ENCODE measurements around the gene MED29.
A peak's percentile ranks its signal among the peaks of the same experiment; 100 is the strongest.

Gene MED29, protein sequence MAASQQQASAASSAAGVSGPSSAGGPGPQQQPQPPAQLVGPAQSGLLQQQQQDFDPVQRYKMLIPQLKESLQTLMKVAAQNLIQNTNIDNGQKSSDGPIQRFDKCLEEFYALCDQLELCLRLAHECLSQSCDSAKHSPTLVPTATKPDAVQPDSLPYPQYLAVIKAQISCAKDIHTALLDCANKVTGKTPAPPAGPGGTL

DNA sequence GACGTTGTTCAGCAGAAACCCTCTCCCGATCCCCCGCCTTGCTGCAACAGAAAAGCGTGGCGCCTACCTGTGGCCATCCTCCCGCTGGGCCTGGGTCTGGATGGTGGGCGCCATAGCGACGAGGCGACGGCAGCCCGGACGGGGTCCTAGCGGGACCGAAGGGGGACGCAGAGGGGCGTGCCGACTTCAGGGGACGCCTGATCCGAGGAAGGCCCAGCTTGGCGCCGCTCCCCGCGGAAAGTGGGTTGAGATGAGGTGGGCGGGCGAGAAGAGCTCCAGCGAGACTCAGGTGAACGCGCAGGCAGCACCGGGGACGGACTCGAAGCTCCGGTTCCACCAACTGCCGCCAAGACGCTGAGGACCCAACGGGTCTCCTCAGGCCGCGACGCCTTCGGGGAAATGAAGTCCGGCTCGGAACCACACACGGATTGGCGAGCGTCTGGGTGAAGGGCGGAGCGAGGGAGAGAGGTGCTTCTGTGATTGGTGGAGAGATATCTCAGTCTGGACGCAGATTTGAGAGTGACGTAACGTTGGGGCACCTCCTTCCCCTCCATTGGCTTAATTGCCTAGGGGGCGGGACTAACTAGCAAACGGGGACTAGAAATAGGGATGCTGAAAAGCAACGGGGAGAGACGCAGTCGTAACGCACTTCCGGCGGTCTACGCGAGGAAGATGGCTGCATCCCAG, at the start of gene MED29, which contains the start of gene PAF1:
TSS of gene MED29 (plus strand) at position 628 of the 687 bp plus-strand sequence. CDS start at position 673, 45 bp downstream.
TSS of gene PAF1 (minus strand) at position 356 of the 687 bp plus-strand sequence. CDS start at position 114, 242 bp downstream.
- DNase-seq = peak; percentile 100

DNA sequence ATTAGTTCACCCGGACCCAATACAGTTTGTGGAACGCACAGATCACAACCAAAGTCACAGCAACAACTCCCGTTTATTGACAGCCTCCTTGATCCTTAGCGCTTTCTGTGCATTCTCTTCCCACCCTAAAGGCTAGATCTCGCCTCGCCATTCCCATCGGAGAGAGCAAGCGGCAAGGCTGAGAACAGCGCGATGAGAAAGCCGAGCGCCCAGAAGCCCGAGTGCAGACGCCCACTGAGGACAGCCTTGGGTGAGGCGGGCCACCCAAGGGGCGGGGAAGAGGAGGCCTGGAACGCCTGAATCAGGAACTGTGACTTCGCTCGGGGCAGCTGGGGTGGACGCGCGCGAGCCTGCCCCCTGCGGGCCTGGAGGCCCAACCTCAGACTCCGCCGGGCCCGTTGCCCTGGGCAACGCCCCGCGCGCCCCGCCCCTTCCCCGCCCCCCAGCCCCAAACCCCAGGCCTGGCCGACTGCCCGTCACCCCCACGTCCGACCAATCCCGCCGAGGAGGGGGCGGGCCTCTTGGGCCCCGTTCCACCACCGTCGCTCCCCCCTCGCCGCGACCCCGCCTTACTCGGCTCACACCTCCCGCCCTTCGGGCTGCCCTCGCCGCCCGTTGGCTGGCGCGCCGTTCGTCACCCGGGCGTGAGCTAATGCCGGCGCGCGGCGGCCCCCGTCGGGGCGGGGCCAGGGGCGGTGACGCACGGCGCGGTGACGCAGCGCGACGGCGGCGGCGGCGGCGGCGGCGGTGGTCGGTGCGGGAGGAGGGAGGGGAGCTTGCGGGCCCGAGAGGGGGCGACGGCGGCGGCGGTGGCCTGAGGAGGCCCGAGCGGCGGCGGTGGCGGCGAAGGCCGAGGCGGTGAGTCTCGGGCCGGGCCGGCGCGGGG, 49.2 kb upstream of the MED29 start, which contains the start of gene SAMD4B:
TSS of gene SAMD4B (plus strand) at position 703 of the 886 bp plus-strand sequence. CDS start 14,473 bp downstream, outside the sequence.
- DNase-seq = peak; percentile 99

DNA sequence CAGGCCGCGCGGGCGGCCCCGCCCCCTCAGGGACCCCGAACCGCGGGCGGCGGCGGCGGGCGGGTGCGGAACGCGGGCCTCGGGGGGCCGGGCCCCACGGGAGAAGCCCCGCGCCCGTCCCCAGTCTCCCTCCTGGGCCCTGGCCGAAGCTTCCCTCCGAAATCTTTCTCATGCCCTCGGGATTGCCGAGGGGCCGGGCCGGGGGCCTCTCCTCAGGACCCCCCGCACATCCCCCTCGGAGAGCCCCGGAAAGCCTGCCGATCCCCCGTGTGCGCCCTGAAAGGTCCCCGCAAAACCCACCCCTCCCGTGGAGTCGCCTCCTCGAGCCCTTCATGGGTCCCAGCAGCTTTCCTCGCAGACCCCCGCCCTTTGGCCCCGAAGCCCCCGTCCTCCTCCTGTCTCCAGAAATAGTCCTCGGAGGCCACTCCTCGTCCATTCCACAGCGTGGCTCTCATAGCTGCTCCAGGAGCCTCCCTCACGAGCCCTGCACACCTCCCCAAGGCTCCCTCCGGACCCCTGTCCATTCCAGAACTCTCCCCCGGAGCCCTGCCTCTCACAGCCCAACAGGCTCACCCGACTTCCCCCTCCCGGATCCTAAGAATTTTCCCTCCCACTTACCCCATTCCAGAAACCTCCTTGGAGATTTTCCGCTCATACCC, 48.4 kb upstream of the MED29 start:
- peak; percentile 16 for DNase-seq

DNA sequence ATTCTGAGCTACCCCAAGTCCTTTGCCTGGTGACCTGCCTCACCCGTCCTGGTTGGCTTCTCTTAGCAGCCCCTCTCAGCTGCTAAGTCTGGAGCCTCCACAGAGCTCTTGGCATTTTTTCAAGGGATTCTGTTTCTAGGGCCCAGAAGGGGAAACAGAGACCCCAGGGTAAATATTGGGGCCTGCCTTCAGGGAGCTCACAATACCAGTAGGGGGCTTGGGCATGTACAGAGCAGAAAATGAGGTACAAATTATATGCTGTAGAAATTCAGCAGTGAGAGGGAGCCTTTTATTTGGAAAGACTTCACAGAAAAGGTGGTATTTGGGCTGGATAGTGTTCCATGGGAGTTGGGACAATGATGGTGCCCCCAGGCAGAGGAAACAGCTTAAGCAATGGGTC, 45.2 kb upstream of the MED29 start:
- DNase-seq = no peak

DNA sequence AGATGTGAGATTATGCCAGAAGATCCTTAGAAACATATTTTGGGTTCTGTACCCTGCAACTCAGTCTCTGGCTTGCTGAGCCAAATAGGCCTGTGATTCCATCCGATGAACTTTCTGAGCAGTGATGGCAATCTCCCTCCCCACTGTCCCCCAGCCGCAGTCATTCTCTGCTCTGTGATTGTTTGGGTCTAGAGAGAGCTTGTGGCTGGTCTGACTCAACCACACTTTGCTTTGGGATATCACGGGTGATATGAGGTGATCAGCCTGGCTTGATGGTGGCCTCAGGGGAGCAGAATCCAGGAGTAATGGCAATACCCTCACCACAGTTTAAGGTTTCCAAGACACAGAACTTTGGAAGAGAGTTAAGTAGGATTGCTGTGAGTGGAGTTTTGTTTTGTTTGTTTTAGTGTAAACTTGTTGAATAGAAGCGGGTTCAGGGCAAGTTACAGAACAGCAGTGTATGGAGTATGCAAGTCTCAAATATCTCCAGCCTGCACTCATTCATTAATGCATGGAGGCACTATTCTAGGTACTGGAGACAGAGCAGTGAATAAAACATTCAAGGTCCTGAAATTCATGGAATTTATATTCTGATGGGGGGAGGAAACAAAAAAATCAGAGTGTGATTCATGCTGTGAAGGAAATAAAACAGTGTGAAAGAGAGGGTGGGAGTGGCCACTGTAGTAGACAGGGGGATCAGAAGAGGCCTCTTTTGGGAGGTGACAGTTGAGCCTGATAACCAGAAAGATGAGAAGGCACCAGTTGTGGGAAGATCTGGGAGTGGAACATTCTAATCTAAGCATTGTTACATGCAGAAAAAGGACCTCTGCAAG, 43.6 kb upstream of the MED29 start:
- DNase-seq = peak; percentile 48

DNA sequence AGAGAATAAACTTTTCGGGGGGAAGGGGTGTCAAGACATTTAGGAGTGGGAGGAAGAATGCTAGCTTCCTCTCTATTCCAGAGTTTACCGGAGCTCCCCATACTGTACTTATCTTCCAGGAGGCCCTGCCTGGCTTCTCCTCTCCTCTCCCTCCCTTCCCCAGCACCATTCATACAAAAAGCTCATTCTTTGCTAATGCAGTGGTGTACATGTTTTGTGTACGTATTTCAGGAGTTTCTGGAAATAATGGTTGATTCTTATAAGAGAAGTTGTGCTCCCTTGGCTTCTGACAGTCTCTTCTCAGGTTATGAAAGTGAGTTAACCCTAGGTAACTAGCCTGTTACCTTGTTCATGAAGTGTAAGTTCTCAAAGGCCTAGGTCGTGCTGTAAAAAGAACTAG, 41.9 kb upstream of the MED29 start:
- no peak for DNase-seq

DNA sequence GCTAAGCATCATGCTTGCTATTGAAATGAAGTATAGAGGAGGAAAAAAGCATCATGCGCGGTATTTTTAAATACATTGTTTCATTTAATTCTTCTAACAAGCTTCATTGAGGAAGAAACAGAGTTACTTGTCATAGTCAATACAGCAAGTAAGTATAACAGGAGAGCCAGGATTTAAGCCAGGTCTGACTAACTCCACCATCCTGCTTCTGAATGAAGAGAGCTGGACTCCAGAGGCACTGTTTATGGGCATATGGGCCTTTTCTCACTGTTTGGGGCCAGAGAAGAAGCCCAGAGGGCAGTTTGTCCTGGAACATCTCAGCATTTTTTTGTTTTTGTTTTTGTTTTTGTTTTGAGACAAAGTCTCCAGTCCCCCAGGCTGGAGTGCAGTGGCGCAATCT, 41.0 kb upstream of the MED29 start:
- DNase-seq = no peak

DNA sequence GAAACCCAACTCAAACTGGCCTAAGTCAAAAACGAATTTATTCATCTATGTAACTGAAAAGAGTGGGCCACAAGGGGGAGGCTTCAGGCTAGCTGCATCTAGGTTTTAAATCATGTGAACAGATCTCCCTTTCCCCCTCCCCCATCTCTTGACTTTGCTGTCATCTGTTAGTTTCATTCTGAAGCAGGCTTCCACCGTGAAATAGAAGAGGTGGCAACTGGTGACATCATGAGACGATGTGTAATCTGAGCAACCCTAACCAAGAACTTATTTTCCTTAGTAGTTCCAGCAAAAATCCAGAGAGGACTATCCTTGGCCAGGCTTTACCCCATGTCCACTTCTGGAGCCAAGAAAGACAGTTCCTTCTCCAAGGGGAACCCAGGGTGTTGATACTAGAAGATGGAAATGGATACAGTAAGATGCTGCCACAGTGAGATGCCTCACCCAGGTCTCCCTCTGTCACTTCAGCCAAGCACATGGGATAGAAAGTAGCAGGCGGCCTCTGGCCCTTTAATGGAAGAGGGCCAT, 39.6 kb upstream of the MED29 start:
- peak; percentile 34 for DNase-seq

DNA sequence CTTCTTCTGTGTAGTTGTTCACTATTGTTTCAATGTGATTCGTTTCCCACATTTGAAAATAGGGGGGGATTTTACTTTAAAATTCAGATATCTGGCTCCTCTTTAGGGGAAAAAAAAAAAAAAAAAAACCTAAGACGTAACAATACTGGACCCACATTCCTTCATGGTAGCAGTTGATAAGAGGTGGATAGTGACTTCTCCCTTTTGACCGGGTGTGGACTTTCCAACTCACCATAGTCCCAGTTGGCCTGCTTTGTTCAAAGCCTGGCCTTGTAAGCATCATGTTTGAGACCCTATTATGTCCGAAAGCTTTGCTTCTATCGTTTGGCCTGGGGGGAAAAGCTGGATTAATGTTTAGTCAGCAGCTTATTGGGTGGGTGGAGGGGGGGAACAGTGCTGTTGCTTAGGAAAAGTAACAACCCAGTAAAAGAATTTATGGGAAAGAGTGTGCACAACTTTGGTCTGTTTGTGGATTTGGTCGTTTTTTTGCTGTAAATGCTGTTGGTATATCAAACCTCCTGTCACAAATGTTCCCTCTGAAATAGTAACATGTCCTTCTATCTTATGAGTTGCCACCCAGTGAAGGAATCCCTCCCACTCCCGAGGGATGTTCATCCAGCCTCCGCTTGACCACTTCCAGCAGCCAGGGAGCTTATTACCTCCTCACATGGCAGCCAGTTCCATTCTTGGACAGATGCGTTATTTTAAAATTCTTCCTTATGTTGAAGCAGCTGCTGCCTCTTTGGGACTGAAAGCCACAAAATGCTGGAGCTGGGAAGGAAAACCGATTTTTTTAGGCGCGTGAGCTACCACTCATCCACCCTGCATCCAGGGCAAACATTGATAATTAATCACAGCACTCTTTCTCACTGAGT, 38.6 kb upstream of the MED29 start:
- peak; percentile 24 for DNase-seq

DNA sequence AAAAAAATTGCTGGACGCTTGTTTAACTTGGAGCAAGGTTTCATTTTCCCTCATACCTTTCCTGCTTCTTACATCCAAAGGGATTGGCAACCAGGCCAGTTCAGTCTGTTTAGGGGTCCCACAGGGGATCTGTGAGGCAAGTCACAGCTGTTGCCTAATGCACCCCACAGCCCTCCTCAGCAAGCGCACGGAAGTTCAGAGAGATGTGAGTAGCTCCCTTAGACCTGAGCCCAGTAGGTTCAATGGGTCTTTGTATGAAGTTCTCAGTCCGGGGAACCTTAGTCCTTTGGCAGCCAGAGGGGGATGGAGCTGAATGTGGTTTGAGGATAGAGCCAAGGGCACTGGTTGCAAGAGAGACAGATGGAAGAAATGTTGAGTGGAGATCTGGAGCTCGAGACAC, 35.9 kb upstream of the MED29 start:
- no peak for DNase-seq

DNA sequence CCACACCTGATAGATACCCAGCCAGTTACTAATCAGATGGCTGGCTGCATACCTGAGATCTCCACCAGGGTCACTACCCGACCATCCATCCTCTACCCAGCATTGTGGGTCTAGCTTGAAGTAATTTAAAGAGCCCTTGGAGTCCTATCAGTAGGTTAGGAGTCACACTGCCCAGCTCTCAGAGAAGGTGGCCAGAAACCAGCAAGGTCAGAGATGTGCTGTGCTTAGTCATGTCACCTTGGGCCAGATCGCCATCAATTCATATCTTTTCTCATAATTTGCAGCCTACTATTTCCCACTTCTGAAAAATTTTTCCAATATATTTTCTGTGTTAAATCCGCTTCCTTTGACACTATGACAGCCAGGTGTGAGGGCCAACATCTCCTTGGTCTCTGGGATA, 35.1 kb upstream of the MED29 start:
- no peak for DNase-seq

DNA sequence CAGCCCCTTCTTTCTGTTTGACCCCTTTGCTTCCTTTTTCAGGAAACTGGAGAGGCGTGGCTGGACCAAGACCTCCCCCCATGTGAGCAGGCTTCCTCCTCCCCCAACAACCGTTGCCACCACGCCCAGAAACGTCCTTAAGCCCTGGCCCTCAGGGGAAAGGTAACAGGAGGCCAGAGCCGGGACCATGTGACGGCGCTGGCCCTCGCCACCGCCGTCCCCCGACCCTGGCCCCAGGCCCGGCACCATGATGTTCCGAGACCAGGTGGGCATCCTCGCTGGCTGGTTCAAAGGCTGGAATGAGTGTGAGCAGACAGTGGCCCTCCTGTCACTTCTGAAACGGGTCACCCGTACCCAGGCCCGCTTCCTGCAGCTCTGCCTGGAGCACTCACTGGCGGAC, 34.5 kb upstream of the MED29 start:
- DNase-seq = no peak

DNA sequence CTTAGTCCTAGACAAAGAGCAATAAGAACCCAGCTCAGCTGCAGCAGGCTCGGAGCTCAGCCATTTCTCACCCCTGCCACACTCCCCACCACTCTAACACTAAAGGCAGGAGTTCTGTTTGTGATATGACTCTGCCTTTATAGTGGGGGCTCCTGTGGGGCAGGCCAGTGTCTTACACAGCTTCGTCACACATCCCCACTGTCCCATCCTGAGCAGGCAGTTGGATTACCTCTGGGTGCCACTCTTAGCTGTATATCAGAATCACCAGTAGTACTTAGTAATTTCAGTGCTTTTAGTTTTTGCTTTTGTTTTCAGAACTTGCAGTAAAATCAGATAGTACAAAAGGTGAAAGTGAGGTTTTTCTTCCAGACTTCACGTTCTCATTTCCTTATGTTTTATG, 32.2 kb upstream of the MED29 start:
- DNase-seq = no peak

DNA sequence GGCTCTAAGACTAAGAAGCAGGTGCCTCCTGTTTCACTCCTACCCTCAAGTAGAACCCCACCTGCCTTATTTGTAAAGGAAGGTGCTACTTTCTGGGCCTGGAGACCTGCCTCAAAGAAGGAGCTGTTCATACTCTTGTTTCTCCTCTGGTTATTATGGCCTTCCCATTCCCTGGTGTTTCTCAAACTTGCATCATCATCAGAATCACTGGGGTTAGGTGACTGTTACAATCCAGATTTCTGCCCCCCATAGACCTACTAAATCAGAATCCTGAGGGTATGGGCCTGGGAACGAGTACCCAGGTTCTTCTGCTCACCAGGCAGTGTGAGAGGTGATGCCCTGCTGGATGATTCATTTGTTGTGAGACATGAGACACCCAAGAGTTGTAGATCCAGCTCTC, 30.6 kb upstream of the MED29 start:
- no peak for DNase-seq

DNA sequence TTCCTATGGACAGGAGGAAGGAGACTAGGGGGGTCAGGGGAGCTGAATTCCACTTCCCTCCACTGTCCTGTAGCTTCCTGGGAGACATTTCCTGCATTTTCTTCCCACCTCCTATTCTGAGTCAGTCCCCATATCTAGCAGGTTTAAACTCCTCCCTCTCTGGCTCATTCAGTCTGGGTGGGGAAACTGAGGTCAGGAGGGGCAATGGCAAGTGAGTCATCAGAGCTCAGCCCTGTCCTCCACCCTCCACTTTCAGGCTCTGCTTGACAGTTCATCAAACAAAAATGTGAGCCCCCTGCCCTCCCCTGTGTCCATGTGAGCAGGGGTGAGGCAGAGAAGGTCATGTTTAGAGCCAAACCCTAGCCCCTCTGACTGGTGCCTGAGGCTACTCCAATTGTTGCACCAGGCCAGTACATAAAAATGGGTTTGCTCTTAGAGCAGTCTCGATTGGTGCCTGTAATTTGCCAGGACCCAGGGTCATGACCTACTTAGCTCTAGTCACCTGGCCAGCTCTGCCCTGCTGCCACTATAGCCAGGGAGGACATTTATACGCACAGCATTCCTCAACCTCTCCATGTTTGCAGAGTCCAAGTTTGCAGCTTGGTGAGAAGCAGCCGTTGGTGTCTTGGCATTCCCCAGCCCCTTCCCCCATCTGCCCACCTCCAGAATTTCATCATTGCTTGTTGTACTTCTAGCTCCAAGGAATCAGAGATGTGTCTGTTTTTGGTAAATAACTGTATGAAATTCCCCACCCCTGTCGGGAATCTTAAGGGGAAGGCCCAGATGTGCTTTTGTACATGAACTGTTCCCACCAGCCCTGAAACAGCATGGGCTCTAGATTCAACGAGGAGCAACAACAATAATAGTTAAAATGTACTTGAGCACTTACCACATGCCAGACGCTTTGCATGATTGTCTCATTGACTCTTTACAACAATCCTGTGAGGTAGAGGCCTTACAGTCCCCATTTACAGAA, 28.2 kb upstream of the MED29 start:
- DNase-seq = peak; percentile 83

DNA sequence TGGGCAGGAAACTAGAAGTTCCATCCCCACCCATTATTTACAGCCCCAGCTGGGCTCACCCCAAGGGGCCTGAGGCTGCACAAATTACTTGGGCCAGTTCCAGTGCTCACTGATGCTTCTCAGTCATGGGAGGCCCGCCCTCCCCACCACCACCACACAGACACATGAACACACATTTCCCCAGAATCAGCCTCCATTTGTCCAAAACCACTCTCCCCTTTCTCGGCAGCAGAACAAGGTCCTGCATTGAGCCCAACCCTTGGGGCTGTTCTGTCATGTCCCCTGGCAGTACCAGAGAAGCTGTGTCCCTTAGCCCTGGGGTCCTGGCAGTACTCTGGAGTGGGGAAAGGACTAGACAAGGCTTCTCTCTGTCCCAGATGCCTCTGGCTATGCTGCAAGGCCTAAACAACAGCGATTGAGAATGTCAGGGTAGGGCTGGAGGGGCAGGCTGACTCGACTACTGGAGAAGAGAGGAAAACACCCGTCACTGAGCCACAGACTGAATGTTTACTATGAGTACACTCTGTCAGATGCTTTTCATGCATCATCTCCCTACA, 27.2 kb upstream of the MED29 start:
- peak; percentile 45 for DNase-seq

DNA sequence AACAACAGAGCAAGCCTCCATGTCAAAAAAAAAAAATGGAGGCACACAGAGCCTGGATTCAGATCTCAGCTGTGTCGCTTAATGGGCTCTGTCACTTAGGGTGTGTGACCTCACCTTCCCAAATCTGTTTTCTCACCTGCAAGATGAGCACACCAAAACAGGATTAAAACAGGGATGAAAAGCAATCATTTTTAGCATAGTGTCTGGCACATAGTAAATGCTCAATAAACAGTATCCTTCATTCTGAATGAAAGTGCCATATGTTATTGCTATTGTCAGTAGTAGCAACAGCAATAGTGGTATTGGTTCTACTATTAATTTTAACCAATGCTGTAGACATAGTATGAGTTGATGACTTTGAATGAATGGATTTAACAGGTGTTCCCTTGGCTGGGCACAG, 25.6 kb upstream of the MED29 start:
- DNase-seq = no peak

DNA sequence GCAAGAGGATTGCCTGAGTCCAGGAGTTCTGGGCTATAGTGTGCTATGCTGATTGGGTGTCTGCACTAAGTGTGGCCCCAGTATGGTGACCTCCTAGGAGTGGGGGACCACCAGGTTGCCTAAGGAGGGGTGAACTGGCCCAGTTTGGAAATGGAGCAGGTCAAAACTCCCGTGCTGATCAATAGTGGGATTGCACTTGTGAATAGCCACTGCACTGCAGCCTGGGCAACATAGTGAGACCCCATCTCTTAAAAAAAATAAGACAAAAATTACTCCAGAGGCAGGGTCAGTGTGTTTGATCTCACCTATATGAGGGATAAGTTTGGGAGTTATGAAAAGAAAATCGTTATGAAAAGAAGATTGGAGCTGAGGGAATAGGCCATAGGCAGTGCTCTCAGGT, 22.0 kb upstream of the MED29 start:
- DNase-seq = no peak

DNA sequence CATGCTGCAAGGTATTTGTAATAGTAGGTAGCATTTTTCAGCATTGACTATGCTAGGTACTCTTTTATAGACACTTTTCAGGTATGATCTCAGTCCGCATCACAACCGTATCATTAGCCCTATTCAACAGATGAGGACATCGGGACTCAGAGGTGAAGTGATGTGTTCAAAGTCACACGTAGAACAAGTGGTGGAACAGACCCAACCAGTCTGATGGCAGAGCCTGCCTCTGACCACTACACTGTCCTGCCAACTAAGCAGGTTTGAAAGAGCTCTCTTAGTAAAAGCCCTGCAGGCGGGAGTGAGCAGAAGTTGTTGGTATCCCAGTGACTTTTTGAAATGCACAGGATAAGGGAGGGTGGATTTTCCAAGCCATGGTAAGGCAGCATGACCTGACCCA, 20.4 kb upstream of the MED29 start:
- DNase-seq = no peak
